ENCODE results near the gene FGFR3.

The FGFR3 gene

DNA sequence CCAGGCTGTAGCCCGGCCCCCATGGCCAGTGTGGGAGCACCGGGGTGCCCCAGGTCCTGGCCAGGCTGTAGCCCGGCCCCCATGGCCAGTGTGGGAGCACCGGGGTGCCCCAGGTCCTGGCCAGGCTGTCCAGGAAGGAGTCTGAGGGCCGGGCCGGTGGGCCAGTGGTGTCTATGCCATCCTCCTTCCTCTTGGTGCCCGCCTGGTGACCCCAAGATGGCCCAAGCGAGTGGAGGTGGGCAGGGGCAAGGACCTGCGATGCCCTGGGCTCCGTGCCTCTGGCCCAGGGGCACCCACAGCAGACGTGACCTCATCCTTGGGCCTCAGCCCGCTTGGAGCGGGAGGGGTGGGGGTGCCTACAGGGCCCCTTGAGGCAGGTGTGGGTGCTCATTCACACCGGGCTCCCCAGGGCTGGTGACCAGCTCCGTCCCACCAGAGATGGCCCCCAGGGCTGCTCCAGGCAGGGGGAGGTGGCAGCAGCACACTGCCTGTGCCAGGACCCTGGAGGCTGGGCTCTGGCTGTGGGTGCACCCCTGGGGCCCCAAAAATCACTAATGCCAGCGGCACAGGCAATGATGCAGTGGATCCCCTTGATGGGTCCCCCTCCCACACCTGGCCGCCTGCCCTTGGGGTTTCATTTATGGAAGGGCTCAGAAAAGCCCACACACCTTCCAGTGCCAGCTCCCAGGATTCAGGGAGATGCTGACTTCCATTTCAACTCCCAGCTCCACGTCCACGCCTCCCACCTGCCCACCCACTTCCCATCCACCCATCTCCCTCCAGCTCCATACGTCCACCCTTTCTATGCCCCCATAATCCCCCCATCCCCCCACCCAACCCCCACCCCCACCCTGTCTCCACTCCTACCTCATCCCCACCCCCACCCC, 36.0 kb upstream of the FGFR3 start:
- no peak for DNase-seq (ENCODE audit: low spot score)

- DNase-seq (ENCODE audit: low spot score) = no peak
Measured at GRCh38 chr4:1757836-1758235, 35.3 kb upstream of the FGFR3 start.

- DNase-seq (ENCODE audit: low spot score) = no peak
Measured at GRCh38 chr4:1758306-1759121, 34.6 kb upstream of the FGFR3 start.

- DNase-seq (ENCODE audit: low spot score) = no peak
Measured at GRCh38 chr4:1759170-1759817, 33.8 kb upstream of the FGFR3 start.

GRCh38 chr4:1759818-1760223, 33.3 kb upstream of the FGFR3 start:
- DNase-seq (ENCODE audit: low spot score) = no peak

GRCh38 chr4:1760521-1761071, 32.5 kb upstream of the FGFR3 start:
- no peak for DNase-seq (ENCODE audit: low spot score)

DNA sequence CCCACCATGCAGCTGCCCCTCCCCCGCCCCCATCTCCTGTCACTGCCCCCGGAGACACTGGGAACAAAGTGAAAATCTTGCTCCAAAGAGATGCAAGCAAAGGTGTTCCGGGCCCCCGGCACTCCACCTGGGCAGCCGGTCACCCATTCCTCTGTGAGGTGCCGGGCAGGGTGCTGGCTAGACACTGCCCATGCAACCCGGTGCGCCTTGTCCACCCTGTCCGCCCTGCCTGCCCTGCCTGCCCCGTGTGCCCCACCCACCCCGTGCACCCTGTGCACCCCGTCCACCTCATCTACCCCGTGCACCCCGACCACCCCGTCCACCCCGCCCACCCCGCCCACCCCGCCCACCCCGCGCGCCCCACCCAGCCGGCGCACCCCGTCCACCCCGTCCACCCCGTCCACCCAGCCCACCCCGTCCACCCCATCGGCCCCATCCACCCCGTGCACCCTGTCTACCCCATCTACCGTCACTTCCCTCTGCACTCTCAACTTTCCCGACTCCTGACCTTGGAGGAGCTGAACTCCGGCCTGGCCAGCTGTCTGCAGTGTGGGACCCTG, 31.9 kb upstream of the FGFR3 start:
- no peak for DNase-seq (ENCODE audit: low spot score)

GRCh38 chr4:1762264-1763010, 30.7 kb upstream of the FGFR3 start:
- DNase-seq (ENCODE audit: low spot score) = no peak

GRCh38 chr4:1763070-1763549, 30.0 kb upstream of the FGFR3 start:
- DNase-seq (ENCODE audit: low spot score) = no peak

DNA sequence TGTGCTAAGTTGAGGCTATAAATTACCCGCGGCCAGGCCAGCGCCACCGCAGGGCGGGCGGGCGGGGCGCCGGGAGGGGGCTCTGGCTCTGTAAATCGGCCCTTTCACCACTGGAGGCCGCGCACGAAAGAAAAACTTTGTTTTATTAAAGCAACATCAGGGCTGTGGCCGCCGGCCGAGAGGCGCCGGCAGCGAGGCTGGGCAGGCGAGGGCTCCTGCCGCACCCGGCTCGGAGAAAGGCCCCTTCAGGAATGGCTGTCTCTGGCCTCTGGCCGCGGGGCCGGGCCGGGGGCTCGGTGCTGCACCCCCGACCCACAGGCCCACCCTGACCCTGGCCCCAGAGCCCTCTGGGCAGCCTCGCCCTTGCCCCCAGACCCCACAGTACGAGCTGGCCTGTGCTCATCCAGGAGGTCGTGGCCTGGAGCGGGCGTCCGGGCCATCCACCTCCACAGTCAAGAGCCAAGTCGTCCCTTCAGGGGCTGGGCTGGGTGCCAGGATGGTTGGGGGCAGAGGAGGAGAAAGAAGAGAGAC, 29.5 kb upstream of the FGFR3 start:
- no peak for DNase-seq (ENCODE audit: low spot score)

DNA sequence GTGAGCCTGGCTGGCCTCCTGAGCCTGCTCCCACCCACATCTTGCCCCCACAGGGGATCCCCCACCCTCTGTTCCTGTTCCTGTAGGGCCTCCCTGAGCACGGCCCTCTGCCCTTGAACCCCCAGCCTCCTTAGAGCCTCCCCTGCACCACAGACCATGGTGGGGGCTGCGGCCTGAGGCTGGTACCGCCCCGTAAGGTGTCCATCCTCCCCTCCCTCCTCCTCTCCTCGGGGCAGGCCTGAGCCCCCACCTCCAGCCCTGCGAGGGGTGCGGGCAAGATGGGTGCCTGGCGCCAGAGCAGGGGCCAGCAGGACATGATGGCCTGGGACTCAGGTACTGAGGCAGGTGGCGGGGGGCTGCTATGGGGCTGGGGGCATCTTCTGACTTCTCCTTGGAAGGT, 28.4 kb upstream of the FGFR3 start:
- no peak for DNase-seq (ENCODE audit: low spot score)

DNA sequence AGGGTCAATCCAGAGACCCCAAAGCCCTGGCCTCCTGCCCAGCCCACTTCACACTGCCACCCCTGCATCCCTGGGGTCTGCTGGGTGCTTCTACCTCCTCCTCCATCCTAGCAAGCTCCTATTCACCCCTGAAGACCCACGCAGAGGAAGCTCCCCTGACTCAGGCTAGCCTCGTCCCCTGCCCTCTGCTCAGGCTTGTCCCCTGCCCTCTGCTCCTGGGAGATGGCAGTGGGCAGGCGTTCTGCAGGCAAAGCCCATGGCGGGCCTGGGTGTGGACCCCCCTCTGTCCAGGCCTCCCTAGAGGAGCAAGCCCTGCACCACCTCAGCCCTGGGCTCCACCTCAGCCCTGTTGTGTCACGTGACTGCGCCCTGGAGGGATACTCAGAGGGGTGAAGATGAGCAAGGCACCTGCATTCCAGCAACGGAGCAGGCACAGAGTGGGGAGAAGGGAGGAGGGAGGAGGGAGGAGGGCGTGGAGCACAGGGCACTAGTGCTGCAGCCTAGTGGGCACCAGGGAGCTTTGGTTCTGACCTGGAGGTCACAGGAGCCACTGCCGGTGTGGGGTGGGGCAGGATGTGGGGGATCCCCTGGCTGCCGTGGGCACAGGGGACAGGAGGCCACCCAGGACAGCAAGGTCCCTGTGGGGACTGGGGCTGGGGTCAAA, 27.6 kb upstream of the FGFR3 start:
- DNase-seq (ENCODE audit: low spot score) = no peak

DNA sequence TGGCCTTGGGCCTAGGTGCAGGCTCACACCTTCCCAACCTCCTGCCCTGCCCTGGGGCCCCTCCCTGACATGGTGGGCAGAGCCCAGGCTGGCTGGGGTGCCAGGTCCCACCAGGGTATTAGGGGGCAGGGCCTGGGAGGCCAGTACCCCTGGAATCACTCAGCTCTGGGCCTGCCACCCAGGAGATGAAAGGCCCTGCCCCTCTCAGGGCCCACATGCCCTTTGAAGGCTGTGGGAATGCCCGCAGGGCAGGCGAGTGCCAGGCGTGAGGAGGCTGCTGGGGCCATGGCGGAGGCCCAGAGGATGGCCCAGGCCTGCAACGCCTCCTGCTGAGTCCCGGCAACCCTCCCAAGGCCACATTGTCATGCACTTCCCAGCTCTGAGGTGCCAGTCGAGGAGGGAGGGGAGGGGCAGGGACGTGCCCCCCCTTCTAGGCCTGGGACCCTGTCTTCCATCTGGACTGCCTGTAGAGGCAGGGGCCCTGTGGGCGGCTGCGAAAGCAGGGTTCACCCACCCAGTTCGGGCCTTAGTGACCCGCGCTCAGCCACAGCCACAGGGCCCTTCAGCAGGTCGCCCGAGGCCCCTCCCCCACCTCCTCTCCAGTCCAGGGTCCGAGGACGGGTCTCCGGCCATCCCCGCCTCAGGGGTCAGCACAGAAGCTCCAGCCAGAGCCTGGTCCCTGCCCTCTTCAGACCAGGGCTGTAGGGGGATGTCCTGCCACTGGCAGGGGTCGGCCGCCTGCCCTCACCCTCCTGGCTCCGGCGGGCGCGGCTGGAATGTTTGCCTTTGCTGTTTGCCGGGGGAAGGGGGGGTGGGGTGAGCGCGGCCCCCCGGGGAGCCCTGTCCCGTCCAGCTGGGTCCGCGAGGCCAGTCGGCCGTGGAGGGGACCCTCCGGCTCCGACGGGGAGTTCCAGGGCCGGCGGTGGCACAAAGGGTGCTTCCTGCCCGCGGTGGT, 26.7 kb upstream of the FGFR3 start:
- no peak for DNase-seq (ENCODE audit: low spot score)

DNA sequence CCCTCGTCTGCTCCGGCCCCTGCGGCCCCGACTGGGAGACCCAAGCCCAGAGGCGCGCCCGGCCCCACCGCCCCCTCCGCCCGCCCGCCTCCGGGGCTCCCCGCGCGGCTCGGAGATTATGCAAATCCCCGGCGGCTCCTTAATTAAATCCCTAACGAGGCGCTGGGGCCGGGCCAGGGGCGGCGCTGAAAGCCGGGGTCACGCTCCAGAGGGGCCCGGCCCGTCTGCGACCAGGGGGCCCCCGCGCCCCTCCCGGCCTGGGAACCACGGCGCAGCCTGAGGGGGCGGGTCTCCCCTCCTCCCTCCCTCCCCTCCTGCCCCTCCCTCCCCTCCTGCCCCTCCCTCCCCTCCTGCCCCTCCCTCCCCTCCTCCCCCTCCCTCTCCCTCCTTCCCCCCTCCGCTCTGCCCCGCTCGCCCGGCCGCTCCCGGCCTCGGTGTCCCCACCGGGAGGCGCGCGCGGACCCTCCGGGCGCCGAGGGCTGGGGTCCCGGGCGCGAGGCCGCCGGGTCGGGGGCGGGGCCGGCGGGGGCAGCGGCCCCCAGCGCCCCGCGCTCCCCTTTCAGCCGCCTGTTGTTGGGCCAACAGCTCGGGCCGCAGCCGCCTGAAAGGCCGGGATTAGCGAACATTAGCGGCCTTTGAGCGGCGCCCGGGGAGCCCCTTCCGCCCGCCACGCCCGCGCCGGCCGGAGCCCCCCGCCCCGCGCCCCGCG, 25.9 kb upstream of the FGFR3 start:
- DNase-seq (ENCODE audit: low spot score) = no peak

DNA sequence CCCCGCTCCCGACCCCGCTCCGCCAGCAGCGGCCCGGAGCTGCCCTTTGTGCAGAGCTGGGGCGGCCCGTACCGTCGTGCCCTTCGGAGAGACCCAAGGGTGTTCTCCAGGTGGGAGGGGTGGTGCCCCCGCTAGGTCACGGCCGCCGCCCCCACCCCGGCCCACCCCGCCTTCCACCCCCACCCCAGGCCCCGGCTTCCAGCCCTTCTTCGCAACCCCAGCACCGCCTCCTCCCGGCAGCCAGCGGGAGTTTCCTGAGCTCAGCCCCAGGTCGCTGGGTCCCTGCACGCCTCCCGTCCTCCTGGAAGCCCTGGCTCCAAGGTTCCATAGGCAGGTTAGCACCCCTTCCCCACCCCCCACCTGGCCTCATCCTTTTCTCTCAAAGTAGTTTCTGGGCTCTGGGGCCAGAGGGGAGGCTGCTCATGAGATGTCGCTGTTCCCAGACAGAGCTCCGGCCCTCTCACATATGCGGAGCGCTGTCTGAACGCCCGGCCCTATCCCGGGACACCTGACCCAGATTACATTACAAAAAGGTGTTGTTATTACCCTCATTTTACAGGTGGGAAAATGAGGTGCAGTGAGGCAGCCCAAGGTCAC, 25.2 kb upstream of the FGFR3 start:
- no peak for DNase-seq (ENCODE audit: low spot score)

- DNase-seq (ENCODE audit: low spot score) = no peak
Measured at GRCh38 chr4:1768367-1769034, 24.6 kb upstream of the FGFR3 start.

DNA sequence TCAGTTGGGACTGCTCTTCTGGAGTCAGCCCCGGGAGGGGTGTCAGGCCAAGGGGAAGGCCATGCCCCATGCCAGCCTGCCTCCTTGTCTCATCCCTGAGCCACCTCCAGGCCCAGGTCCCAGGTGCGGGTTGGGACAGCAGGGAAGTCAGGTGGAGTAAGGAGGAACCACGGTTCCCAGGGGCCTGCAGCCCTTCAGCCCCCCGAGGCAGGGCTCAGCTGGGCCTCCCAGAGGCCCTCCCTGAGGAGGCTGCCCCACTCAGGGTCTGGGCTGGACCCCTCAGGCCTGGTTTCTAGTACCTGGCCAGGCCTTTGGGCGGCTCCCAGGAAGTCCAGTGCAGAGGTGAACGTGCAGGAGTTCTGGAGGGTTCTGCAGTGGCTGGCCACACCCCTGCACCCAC, 23.4 kb upstream of the FGFR3 start:
- DNase-seq (ENCODE audit: low spot score) = no peak

GRCh38 chr4:1770245-1770644, 22.8 kb upstream of the FGFR3 start:
- DNase-seq (ENCODE audit: low spot score) = no peak

Data from CD4-positive, alpha-beta T cell treated with Interleukin-6 at 100 ng/mL for 8 hours (primary cell).